ENCODE results near the gene ANTXR1. TPM values are rescaled to one million over a fixed set of nuclear protein-coding genes. Genes with fewer than 3 reads are reported as not detected.

Gene ANTXR1
- total RNA-seq, 4 donors from 2014 or later, result 63.0 to 134 (median 113) TPM

DNA sequence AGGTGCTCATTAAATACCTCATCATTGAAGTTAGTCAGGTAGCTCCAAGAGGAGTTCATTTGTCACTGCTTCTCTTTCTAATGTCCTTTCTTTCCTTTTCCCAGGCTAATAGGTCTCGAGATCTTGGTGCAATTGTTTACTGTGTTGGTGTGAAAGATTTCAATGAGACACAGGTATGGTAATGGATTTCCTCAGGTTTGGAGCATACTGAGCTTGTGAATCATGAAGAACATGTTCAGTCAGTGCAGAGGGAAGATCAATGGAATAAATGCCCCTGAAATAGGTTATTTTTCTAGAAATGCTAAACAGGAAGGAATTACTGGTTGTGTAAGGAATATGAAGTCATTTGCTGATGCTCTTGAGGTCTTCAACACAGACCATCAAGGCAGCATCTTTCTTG, 62.5 kb downstream of the ANTXR1 start:
- Histone ChIP-seq H3K9me3 (no peaks in the 10 kb centered on the region), H3K27me3 (no peaks in the 10 kb centered on the region), H3K4me3 (no peak overlapping the region), H3K4me1 (no peaks in the 10 kb centered on the region), H3K36me3 (no peaks in the 10 kb centered on the region), H3K27ac (no peak overlapping the region)
- DNase-seq, result no peak
- intact Hi-C loops (cut with DNase I; ENCODE audit: low total_unique reads), result no loop called here
- no peak for TF ChIP-seq POLR2A (IDR thresholded peaks at IDR 0.05)
- TF ChIP-seq, protein P1, sequence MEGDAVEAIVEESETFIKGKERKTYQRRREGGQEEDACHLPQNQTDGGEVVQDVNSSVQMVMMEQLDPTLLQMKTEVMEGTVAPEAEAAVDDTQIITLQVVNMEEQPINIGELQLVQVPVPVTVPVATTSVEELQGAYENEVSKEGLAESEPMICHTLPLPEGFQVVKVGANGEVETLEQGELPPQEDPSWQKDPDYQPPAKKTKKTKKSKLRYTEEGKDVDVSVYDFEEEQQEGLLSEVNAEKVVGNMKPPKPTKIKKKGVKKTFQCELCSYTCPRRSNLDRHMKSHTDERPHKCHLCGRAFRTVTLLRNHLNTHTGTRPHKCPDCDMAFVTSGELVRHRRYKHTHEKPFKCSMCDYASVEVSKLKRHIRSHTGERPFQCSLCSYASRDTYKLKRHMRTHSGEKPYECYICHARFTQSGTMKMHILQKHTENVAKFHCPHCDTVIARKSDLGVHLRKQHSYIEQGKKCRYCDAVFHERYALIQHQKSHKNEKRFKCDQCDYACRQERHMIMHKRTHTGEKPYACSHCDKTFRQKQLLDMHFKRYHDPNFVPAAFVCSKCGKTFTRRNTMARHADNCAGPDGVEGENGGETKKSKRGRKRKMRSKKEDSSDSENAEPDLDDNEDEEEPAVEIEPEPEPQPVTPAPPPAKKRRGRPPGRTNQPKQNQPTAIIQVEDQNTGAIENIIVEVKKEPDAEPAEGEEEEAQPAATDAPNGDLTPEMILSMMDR (IDR thresholded peaks at IDR 0.05), result no peak

DNA sequence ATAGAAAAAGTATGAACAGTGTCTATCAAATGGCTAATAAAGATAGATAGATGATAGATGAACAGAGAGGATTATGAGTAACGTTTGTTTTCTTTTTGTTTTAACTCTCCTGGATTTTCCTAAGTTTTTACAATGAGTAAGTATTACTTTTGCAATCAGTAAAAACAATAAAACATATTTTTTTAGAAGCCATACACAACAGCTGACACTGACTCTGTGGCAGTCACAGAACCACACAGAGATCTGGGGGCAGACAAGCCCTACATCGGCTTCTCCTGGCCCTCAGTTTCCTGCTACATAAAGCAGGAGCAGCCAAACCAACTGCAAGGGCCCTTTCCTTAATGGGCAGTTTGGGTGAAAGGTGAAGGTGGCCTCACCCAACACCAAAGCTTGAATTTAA, 63.6 kb downstream of the ANTXR1 start:
- intact Hi-C loops (cut with DNase I; ENCODE audit: low total_unique reads), result no loop called here
- no peak for DNase-seq

DNA sequence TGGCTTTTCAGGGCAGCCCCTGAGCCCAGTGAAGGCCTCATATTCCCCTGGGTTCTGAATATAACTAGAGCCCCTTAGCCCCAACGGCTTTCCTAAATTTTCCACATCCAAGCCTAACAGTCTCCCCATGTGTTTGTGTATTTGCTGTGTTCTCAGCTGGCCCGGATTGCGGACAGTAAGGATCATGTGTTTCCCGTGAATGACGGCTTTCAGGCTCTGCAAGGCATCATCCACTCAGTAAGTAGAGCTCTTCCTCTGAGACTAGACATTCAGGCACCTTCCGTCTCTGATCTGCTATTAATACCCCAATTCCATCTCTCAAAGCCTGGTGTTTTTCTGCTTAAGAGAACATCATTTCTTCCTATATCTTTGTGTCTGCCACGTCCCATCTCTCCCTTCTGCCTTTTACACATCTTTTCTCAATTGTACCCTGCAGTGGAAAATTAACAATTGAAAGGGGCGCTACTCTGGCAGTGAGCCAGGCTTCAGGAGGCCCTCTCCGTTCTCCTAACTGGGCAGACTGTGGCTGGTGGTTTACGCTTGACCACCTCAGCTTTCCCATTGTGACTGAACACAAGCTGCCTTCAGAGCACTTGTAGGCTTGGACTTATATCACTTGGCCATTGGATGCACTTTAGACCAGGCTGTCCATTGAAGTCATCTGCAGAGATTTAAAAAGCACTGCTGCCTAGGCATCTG, 64.4 kb downstream of the ANTXR1 start:
- intact Hi-C loops (cut with DNase I; ENCODE audit: low total_unique reads), result no loop called here
- Histone ChIP-seq H3K27me3 (no peaks in the 10 kb centered on the region), H3K9me3 (no peaks in the 10 kb centered on the region), H3K36me3 (no peaks in the 10 kb centered on the region), H3K4me3 (no peak overlapping the region), H3K27ac (no peak overlapping the region), H3K4me1 (no peaks in the 10 kb centered on the region)
- no peak for DNase-seq
- TF ChIP-seq, protein P1 (IDR thresholded peaks at IDR 0.05), result no peak
- TF ChIP-seq POLR2A (IDR thresholded peaks at IDR 0.05), result no peak

More for the DNA sequence above, 63.6 kb downstream of the ANTXR1 start:
- Histone ChIP-seq H3K27ac (no peak overlapping the region), H3K4me1 (no peaks in the 10 kb centered on the region), H3K36me3 (no peaks in the 10 kb centered on the region), H3K27me3 (no peaks in the 10 kb centered on the region), H3K9me3 (no peaks in the 10 kb centered on the region), H3K4me3 (no peak overlapping the region)
- TF ChIP-seq, protein P1 (IDR thresholded peaks at IDR 0.05), result no peak
- no peak for TF ChIP-seq POLR2A (IDR thresholded peaks at IDR 0.05)

- H3K27ac ChIP-seq, result peak overlapping the region; percentile 12 to 57
- TF ChIP-seq POLR2A (IDR thresholded peaks at IDR 0.05), result no peak
- TF ChIP-seq, protein P1 (IDR thresholded peaks at IDR 0.05), result no peak
- no peaks in the 10 kb centered on the region for H3K36me3 ChIP-seq
- no peaks in the 10 kb centered on the region for H3K9me3 ChIP-seq
- intact Hi-C loops (cut with DNase I; ENCODE audit: low total_unique reads), result no loop called here
- no peaks in the 10 kb centered on the region for H3K4me1 ChIP-seq
- no peak for DNase-seq
- H3K4me3 ChIP-seq, result no peak overlapping the region
- no peaks in the 10 kb centered on the region for H3K27me3 ChIP-seq
Observed at GRCh38 chr2:69080071-69080470, 67.1 kb downstream of the ANTXR1 start.

- H3K27me3 ChIP-seq, result no peaks in the 10 kb centered on the region
- no peak for DNase-seq
- H3K27ac ChIP-seq, result peak overlapping the region; percentile 23 to 57
- H3K4me3 ChIP-seq, result no peak overlapping the region
- H3K4me1 ChIP-seq, result no peaks in the 10 kb centered on the region
- intact Hi-C loops (cut with DNase I; ENCODE audit: low total_unique reads), result no loop called here
- no peaks in the 10 kb centered on the region for H3K36me3 ChIP-seq
- no peak for TF ChIP-seq POLR2A (IDR thresholded peaks at IDR 0.05)
- TF ChIP-seq, protein P1 (IDR thresholded peaks at IDR 0.05), result no peak
- no peaks in the 10 kb centered on the region for H3K9me3 ChIP-seq
Observed at GRCh38 chr2:69081001-69081580, 68.1 kb downstream of the ANTXR1 start.

All from uterus (tissue), 4 donors.